Endothelial cell (in vitro differentiated cells): Measurements from ENCODE around the gene DDC. TPM values are rescaled to one million over a fixed set of nuclear protein-coding genes. Genes with fewer than 3 reads are reported as not detected.

Source experiments
- DNase-seq: peaks from one replicate; pipeline ENCODE4 v3.0.0; 2021; ENCODE audit warnings: low spot score
- H3K27ac Mint-ChIP-seq: one replicate; pipeline ENCODE4 v1.8.0; 2021; ENCODE audit warnings: mixed read lengths, inconsistent platforms; ENCODE audit not compliant: unreplicated experiment
- H3K27me3 Mint-ChIP-seq: one replicate; pipeline ENCODE4 v1.8.0; 2021; ENCODE audit warnings: mild to moderate bottlenecking, moderate library complexity, mixed read lengths, inconsistent platforms; ENCODE audit not compliant: unreplicated experiment
- H3K36me3 Mint-ChIP-seq: one replicate; pipeline ENCODE4 v1.8.0; 2021; ENCODE audit warnings: mild to moderate bottlenecking, low read depth, mixed read lengths, inconsistent platforms; ENCODE audit not compliant: unreplicated experiment
- H3K4me1 Mint-ChIP-seq: one replicate; pipeline ENCODE4 v1.8.0; 2021; ENCODE audit warnings: mild to moderate bottlenecking, mixed read lengths, inconsistent platforms; ENCODE audit not compliant: unreplicated experiment
- H3K4me3 Mint-ChIP-seq: one replicate; pipeline ENCODE4 v1.8.0; 2021; ENCODE audit warnings: mild to moderate bottlenecking, mixed read lengths, inconsistent platforms; ENCODE audit not compliant: unreplicated experiment
- H3K9me3 Mint-ChIP-seq: one replicate; pipeline ENCODE4 v1.8.0; 2021; ENCODE audit warnings: mixed read lengths, inconsistent platforms; ENCODE audit not compliant: unreplicated experiment
- CTCF ChIP-seq: fragments of 200-600 bp; sonication (generic); IDR thresholded peaks from one replicate; pipeline ENCODE4 v1.5.0; 2021; ENCODE audit warnings: antibody characterized with exemption; ENCODE audit not compliant: unreplicated experiment
- total RNA-seq: library from RNA; stranded (reverse); fragmentation: NEBNext Ultra II Directional; extraction: Animal tissue kit (Norgen Biotek cat#: 25700); gene quantifications from one replicate; pipeline ENCODE4 v1.2.1, GENCODE V29; 2021; ENCODE audit not compliant: unreplicated experiment

Gene DDC
- total RNA-seq, 1 donor from 2014 or later = not detected

- TF ChIP-seq CTCF = no peak
- Mint-ChIP-seq H3K4me3 (no peak overlapping the region), H3K36me3 (no peaks in the 10 kb centered on the region), H3K9me3 (no peaks in the 10 kb centered on the region), H3K27me3 (peaks cover 4% of the 10 kb centered on the region), H3K4me1 (no peaks in the 10 kb centered on the region), H3K27ac (no peak overlapping the region)
- DNase-seq = no peak
Measured at GRCh38 chr7:50531928-50532327, 33.3 kb downstream of the DDC start.

GRCh38 chr7:50531401-50531911, 33.7 kb downstream of the DDC start:
- no peak for TF ChIP-seq CTCF
- no peak overlapping the region for H3K27ac Mint-ChIP-seq
- H3K9me3 Mint-ChIP-seq = no peaks in the 10 kb centered on the region
- H3K4me3 Mint-ChIP-seq = no peak overlapping the region
- no peaks in the 10 kb centered on the region for H3K4me1 Mint-ChIP-seq
- no peak for DNase-seq
- no peaks in the 10 kb centered on the region for H3K36me3 Mint-ChIP-seq
- H3K27me3 Mint-ChIP-seq = peaks cover 4% of the 10 kb centered on the region

GRCh38 chr7:50530766-50531165, 34.4 kb downstream of the DDC start:
- Mint-ChIP-seq H3K36me3 (no peaks in the 10 kb centered on the region), H3K27me3 (peaks cover 4% of the 10 kb centered on the region), H3K4me1 (no peaks in the 10 kb centered on the region), H3K27ac (no peak overlapping the region), H3K4me3 (no peak overlapping the region), H3K9me3 (no peaks in the 10 kb centered on the region)
- no peak for TF ChIP-seq CTCF
- DNase-seq = no peak

- no peak for TF ChIP-seq CTCF
- Mint-ChIP-seq H3K4me1 (no peaks in the 10 kb centered on the region), H3K27ac (no peak overlapping the region), H3K36me3 (no peaks in the 10 kb centered on the region), H3K9me3 (no peaks in the 10 kb centered on the region), H3K4me3 (no peak overlapping the region), H3K27me3 (peaks cover 4% of the 10 kb centered on the region)
- DNase-seq = no peak
Measured at GRCh38 chr7:50529093-50529862, 35.9 kb downstream of the DDC start.
